ENCODE measurements around the gene FPR1. TPM values are rescaled to one million over a fixed set of nuclear protein-coding genes. Genes with fewer than 3 reads are reported as not detected.
"Not testable (repeated sequence)": the region's sequence is repeated elsewhere in the genome, so short reads cannot be mapped to it uniquely, and the experiment has no call there.

The FPR1 gene
- polyA plus RNA-seq, 3 donors: 0.72 to 1.8 (median 0.89) TPM

DNA sequence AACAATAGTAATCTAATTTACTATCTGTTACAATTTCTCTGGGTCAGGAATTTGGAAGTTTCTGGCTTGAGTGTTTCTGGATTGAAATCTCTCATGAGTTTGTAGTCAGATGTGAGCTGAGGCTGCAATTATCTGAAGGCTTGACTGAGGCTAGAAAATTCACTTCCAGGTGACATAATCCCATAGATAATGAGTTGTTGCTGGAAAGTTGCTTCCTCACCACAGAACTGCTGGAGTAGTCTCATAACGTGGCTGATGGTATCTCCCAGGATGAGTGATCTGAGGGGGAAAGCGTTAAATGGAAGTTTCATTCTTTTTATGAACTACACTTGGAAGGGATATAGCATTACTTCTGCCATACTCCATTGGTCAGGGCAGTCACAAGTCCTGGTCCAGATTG, 28.0 kb upstream of the FPR1 start:
- DNase-seq (ENCODE audit: low read depth in 3 of 3, low spot score in 2 of 3): no peak

DNA sequence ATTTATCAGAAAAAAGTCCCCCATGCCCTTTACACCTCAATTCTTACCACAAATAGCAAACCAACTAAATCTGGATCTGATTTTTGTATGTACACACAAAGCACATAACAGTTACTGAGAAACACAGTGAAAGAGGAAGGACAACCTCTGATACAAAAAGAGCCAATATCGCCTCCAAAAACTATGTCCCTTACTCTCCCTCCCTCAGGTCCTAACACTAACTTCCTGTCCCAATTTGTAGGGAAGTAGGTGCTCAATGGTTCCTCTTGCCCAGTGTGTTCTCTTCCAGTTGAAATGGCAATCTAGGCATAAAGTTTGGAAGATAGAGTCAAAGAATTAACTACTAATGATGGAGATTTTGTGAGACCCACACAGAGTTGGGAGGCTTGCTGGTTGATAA, 27.5 kb upstream of the FPR1 start:
- no peak for DNase-seq (ENCODE audit: low read depth in 3 of 3, low spot score in 2 of 3)

DNA sequence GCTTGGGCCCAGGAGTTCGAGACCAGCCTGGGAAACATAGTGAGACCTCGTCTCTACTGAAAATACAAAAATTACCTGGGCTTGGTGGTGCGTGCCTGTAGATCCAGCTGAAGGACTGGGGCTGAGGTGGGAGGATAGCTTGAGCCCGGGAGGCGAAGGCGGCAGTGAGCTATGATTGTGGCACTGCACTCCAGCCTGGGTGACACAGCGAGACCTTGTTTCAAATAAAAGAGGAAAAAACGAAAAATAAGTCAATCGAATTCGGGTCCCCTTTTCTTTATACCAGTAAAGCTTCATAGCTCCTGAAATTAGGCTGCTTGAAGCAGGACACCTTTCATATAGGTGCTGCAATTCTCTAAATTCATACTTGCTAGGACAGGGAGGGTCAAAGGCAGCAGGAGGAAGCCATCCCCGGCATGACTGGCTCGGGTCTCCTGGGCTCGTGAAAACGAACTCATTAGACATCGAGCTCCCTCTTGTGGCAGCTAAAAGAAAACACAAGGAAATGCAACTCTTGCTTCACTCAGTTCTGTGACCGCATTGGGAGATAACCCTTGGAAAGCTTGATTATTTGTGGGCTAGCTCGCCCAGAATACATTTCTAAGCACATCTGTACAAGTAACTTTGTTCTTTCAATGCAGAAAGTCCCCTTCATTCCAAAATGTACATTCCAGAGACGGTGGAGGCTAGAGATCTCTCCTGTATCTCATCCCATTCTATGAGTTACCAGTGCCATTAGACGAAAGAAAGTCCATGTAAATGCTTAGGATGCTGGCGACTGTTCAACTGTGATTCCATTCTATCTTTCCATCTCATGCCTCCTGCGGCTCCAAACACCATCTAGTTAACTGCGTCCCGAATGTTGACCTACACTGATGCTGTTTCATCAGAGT, 26.1 kb upstream of the FPR1 start:
- peak; percentile 54 to 67 (median 58) for DNase-seq (ENCODE audit: low read depth in 3 of 3, low spot score in 2 of 3)

DNA sequence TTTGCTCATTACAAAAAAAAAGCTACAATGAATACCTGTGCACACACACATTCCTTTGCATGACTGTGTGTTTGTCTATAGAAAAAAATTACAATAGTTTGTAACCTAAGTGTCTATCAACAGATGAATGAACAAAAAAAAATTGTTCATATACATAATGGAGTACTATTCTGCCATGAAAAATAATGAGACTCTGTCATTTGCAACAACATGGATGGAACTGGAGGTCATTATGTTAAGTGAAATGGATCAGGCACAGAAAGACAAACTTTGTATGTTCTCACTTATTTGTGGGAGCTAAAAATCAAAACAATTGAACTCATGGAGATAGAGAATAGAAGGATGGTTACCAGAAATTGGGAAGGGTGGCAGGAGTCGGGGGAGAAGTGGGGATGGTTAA, 24.9 kb upstream of the FPR1 start:
- DNase-seq (ENCODE audit: low read depth in 3 of 3, low spot score in 2 of 3): not testable (repeated sequence)

DNA sequence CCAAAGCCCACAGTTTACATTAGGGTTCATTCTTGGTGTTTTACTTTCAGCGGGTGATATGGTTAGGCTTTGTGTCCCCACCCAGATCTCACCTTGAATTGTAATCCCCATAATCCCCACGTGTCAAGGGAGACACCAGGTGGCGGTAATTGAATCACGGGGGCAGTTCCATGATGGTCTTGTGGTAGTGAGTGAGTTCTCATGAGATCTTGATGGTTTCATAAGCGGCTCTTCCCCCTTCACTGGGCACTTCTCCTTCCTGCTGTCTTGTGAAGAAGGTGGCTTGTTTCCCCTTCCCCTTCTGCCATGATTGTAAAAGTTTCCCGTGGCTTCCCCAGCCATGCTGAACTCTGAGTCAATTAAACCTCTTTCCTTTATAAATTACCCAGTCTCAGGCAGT, 21.3 kb upstream of the FPR1 start:
- no peak for DNase-seq (ENCODE audit: low read depth in 3 of 3, low spot score in 2 of 3)

DNA sequence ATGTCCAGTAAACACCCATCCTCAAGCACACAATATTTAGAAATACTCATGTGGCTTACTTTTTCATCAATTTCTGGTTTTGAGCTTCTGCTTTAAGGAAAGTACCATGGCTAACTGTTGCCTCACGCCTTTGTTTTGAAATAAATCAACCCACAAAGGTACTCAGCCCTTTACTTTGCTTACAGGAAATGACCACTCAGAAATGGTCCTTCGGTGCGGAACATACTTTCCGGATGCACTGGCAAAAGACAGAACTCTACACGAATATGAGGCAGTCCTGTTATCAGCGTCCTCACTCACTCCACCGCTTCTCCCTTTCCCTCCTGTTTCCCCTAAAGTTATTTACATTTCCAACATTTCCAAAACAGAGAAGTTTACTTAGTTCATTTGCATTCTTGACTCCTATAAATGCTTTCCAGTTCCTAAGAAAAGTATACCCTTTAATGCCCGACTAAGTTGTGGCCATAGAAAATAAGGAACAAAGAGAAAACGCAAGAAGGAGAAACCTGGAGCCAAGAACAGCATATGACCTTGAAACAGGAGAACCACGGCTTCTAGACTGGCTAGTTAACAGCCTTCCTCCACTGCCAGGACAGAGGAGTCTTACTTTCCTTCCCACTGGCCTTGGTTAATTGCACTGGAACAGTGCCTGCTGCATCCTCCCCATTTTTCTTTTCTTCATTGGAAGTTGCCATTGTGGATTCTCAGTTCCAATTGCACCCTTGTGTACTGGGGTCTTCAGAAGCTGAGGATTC, 19.9 kb upstream of the FPR1 start:
- DNase-seq (ENCODE audit: low read depth in 3 of 3, low spot score in 2 of 3): no peak

DNA sequence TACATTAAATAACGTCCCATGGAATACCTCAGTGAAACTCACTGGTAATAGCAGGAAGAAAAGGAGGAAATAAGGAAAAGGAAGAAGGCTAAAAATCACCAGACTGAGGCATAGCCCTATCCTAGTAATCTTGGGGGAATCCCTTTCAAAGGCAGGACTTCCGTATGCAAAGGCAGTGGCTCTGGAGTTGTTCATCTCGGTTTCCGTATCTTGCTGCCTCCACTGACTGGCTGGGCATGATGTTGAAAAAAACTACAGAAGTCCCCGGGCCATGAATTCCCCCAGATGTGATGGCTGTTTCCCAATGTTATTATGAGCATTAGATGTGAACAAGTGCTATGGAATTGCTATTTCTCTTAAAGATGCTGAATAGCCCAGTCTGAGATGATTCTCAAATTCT, 14.8 kb upstream of the FPR1 start:
- no peak for DNase-seq (ENCODE audit: low read depth in 3 of 3, low spot score in 2 of 3)

DNA sequence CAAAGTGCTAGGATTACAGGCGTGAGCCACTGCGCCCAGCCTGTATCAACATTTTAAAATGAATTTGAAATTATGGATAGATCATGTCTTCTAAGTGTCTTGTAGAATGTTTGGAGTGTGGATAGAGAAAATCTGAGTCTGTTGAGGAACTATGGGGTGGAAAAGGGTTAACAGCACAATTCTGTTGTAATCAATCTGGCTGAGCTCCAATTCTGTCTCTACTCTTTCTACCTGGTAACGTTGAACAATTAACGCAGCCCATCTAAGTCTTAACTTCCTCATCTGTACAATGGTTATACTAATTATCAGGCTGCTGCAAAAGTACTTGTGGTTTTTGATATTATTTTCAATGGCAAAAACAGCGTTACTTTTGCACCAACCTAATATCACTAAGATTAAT, 13.4 kb upstream of the FPR1 start:
- no peak for DNase-seq (ENCODE audit: low read depth in 3 of 3, low spot score in 2 of 3)

DNA sequence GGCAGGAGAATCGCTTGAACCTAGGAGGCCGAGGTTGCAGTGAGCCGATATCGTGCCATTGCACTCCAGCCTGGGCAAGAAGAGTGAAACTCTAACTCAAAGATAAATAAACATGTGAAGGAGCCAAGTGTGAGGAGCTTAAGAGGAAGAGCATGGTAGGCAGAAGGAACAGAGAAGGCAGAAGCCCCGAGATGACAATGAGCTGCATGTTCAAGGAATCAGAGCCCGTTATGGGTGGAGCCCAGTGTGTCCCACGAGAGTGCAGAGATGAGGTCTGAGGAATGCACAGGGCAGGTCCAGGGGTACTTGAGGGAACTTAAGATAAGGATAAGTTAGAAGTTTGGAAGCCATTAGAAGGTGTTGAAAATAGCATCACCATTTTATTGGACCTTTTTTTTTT, 10.0 kb upstream of the FPR1 start:
- no peak for DNase-seq (ENCODE audit: low read depth in 3 of 3, low spot score in 2 of 3)

DNA sequence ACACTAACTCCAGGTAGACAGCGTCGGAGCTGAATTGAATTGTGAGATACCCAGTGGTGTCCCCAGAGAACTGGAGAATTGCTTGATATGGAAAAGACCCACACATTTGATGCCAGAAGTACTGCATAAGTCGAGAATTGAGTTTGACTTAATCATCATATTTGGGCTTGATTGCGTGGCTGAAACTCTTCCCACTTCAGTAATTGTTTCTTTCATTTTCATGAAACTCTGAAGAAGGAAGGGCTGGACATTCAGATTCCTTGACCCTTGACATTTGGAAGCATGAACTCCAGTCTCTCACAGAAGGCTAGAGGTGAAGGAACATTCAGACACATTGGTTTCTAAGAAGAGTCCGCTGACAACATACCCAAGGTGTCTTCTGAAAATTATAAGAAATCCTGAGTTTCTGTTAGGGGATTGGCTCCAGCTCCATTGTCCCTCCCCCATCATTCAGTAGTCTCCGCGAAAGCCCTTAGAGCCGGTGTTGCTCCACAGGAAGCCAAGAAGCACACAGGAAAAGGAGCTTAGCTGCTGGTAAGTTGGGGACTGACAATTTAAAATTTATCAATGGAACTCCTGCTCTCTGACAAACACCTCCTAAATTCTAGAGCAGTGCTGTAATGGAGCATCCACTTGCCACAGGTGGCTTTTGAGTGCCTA, 9.1 kb upstream of the FPR1 start, which contains the start of gene FPR2:
TSS of gene FPR2 (plus strand) at position 484 of the 660 bp plus-strand sequence. CDS start 7,479 bp downstream, outside the sequence.
- DNase-seq (ENCODE audit: low read depth in 3 of 3, low spot score in 2 of 3): no peak

DNA sequence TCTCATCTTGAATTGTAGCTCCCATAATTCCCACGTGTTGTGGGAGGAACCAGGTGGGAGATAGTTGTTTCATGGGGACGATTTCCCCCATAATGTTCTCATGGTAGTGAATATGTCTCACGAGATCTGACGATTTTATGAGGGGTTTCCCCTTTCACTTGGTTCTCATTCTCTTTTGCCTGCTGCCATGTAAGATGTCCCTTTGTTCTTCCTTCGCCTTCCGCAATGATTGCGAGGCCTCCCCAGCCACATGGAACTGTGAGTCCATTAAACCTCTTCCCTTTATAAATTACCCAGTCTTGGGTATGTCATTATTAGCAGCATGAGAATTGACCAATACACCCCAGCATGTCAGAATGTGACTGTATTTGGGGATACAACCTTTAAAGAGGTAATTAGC, 3.9 kb upstream of the FPR1 start:
- DNase-seq (ENCODE audit: low read depth in 3 of 3, low spot score in 2 of 3): no peak

DNA sequence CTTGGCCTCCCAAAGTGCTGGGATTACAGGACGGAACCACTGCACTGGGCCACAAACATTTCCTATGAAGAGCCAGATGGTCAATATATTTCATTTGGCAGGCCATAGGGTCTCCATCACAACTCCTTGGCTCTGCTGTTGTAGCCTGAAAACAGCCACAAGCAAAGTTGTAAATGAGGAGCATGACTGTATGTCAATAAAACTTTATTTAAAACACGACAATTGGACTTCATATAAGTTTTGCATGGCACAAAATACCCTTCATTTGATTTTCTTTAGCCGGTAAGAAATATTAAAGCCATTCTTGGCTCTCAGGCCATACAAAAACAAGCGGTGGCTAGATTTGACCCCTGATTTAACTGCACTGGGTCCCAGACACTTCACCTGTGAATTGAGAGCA, 3.1 kb upstream of the FPR1 start:
- no peak for DNase-seq (ENCODE audit: low read depth in 3 of 3, low spot score in 2 of 3)

DNA sequence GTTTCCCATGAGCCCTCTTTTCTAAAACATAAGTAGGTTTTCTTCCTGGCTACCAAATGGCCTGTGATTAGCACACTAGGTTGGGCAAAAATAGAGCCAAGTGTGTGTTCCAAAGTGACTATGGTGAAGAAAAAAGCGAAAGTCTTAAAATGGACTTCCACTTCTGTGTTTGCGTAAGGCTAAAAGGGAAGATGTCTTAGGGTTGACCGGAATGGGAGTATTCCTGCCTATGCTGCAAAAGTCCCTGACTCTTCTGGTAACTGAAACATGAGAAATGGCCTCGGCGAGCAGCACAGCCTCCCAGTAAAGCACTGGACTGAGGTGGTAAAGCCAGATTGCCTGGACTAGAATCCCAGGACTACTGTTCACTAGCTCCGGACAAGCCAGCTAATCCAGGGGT, 2.4 kb upstream of the FPR1 start:
- DNase-seq (ENCODE audit: low read depth in 3 of 3, low spot score in 2 of 3): no peak

DNA sequence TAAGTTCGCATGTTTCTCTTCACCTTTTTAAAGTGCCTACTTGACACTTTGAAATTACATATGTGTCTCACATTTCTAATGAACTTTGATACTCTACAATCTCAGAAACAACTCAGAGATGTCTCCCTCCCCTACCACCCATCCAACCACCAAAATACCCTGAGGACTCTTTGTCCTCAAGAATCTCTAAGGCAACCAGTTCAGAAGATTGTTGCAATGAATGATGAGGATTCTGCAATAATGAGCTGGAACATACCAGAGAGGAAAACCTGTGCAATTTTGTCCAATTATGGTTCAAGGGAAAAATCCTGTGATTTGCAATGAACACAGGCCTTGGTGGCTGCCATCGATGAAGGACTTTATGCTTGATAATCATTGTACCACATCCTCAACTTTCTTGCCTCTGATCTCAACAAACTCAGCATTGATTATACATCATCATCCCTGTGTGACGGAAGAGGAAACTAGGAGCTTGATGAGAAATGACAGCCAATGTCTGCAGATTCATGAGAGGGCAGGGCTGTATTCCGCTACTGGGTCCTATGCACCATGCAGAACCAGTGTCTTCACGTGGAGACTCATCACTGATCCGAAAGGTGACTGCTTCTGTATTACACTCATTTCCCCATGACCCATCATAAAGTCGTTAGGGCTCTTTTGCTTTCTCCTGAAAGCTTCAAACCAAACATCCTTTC, 1.1 kb downstream of the FPR1 start:
- no peak for DNase-seq (ENCODE audit: low read depth in 3 of 3, low spot score in 2 of 3)

DNA sequence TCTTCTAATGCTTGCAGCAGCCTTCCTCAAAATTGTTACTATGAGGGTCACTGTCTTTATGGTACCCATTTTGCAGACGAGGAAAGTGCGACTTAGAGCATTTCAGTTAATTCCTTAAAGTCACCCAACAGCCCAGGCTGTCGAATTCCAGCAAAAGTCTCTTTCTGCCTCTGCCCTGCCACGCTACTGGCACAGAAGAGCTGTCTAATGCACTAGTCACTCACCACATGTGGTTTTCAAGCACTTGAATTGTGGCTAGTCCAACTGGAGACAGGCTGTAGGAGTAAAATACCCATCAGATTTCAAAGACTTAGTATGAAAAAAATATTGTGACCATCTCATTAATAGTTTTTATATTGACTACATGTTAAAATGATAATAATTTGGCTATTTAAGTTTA, 1.7 kb downstream of the FPR1 start:
- no peak for DNase-seq (ENCODE audit: low read depth in 3 of 3, low spot score in 2 of 3)

DNA sequence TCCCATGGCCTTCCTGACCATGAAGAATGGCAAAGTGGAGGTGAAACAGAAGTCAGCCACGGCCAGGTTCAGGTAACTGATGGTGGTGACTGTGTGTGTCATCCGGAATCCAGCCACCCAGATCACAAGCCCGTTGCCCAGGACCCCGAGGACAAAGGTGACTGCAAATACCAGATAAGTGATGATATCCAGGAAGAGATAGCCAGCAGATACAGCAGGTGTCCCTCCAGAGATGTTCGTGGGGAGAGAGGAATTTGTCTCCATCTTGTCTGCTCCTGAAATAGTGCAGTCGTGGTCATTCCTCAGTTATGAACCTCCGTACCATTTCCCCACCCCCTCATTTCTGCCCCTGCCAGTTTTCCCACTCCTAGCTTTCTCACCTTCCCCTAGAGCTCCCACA, 4.9 kb downstream of the FPR1 start:
- no peak for DNase-seq (ENCODE audit: low read depth in 3 of 3, low spot score in 2 of 3)

DNA sequence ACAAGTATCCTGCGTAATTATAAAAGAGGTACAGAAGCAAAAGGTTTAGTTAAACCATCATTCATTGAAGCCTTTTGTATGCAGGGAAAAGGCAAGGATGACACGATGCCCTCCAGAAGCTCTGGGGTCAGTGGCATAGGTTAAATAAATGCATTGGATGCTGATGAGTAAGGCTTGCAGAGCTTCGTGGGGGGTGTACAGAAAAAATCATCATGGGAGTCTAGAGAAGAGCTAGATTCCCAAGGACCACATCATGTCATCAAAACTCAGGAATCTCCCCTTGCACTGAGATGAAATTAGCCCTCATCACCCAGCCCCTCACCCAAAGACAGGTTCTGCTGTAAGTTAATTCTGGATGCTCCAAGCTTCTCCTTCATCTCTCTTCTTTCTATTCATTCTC, 8.3 kb downstream of the FPR1 start:
- DNase-seq (ENCODE audit: low read depth in 3 of 3, low spot score in 2 of 3): no peak

DNA sequence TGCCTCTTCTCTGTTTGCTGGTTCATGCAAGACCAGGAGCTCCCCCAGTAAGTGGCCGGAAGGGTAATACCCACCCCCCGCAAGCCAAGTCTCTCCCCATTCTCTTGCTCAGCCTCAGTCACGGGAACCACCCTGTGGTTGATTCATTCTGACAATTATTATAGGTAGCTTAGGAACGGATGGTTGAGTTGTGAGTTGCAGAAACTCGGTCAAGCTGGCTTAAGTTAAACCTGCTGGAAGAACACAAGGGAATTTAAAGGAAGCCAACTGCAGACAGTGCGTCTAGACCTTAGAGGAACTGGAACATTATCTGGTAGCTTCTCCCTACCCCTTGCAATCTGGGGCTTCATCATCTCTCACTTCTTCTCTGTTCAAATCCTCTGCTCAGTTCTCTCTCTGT, 8.9 kb downstream of the FPR1 start:
- no peak for DNase-seq (ENCODE audit: low read depth in 3 of 3, low spot score in 2 of 3)

DNA sequence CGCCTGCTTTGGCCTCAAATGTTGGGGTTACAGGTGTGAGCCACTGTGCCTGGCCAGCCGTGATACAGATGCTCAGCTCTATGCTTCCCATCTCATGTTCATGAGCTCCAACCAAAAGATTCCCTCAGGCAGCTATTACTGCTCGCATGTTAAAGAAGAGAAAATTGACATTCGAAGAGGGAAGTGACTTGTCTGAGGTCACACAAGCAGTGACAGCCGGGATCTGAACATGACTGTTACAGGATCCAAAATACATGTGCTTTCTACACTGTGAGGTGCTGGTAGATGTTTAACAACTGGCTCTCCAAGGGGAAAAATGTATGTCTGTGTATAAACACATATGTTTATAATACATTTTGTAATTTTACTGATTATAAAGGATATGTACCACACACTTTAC, 11.3 kb downstream of the FPR1 start:
- DNase-seq (ENCODE audit: low read depth in 3 of 3, low spot score in 2 of 3): no peak

DNA sequence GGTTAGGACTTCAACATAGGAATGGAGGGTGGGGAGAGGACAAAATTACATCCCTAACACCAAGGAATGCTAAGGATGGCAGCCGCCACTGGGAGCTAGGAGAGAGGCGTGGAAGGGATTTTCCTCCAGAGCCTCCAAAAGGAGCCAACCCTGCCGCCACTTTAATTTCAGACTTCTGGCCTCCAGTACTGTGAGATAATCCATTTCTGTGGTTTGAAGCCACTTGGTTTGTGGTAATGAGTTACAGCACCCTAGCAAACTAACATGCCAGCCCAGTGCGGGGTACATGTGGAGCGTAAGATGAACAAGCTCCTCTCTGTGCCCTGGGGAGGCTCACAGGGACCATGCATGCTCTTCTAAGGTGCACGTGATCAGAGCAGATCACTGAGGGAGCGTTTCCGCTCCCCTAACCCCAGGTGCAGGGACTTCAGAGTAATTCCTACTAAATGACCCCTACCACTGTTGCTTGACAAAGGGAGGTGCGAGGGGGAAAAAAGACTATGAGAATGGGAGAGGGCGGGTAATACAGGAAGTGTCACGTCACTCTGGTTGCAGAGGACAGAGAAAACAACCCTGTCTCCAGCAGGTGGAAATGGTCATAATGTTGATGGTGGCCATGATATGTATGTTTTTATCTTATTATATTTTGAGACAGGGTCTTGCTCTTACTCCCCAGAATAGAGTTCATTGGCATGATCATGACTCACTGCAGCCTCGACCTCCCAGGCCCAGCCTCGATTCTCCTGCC, 12.0 kb downstream of the FPR1 start:
- no peak for DNase-seq (ENCODE audit: low read depth in 3 of 3, low spot score in 2 of 3)

Data from right renal cortex interstitium (tissue), 3 donors.